Activated T-helper 17 cell treated with anti-CD3 and anti-CD28 coated beads, Interleukin-2, amount 50 U/mL, for 72 hours (primary cell): Measurements from ENCODE around the gene HMGA1. TPM values are rescaled to one million over a fixed set of nuclear protein-coding genes. Genes with fewer than 3 reads are reported as not detected.

Experiments used
- total RNA-seq, 2 donors: library from RNA; stranded (reverse); gene quantifications; one replicate each; pipeline ENCODE4 v1.2.3, GENCODE V29; 2022

Gene HMGA1
- total RNA-seq, 2 donors from 2014 or later = 203 to 389 TPM

Other genes starting within 250 kb of the HMGA1 start
- not detected for gene GRM4, start 90.8 kb upstream of the HMGA1 start, total RNA-seq
- 10 to 100 TPM; 10.9 to 17.3 TPM for gene SMIM29, start 12.1 kb downstream of the HMGA1 start, total RNA-seq
- 10 to 100 TPM in 1 of 2 donors, 1 to 10 TPM in 1; 7.9 to 12.8 TPM for gene NUDT3, start 155.8 kb downstream of the HMGA1 start, total RNA-seq
- gene RPS10, start 189.2 kb downstream of the HMGA1 start, total RNA-seq = 1,000 to 10,000 TPM; 2,080 to 2,467 TPM
- gene PACSIN1, start 229.2 kb downstream of the HMGA1 start, total RNA-seq = under 1 TPM in 1 of 2 donors, not detected in 1; 0.09 TPM